Natural killer cell (primary cell): Measurements from ENCODE around the gene DDX10. TPM values are rescaled to one million over a fixed set of nuclear protein-coding genes. Genes with fewer than 3 reads are reported as not detected.

Source experiments
- ATAC-seq, 3 donors: fragments of 150-1000 bp in 2 of 3; fragments of 200-7000 bp in 1 of 3; cut with Tn5 transposase; 1 replicate in 1 of 3; 2 replicates in 2 of 3; pipeline ENCODE4 v1.10.0; 2021; ENCODE audit warnings: mild to moderate bottlenecking in 2 of 3, moderate library complexity in 2 of 3
- DNase-seq, 2 donors: peaks; one replicate each; pipeline versions ENCODE4 v3.0.0 to v3.0.0-alpha.2; 2013 to 2021; ENCODE audit warnings: mixed read lengths in 1 of 2
- H3K27ac ChIP-seq: one replicate; pipeline ENCODE4 v1.5.1; 2013; ENCODE audit warnings: mild to moderate bottlenecking, low read length
- H3K27me3 ChIP-seq: one replicate; pipeline ENCODE4 v1.6.1; 2013; ENCODE audit warnings: low read length; ENCODE audit not compliant: control insufficient read depth, insufficient read depth
- H3K36me3 ChIP-seq: one replicate; pipeline ENCODE4 v1.6.1; 2013; ENCODE audit warnings: low read length; ENCODE audit not compliant: control insufficient read depth, insufficient read depth
- H3K4me1 ChIP-seq: one replicate; pipeline ENCODE4 v1.6.1; 2013; ENCODE audit warnings: low read length; ENCODE audit not compliant: control insufficient read depth, insufficient read depth
- H3K4me3 ChIP-seq: one replicate; pipeline ENCODE4 v1.5.1; 2013; ENCODE audit warnings: low read length
- H3K9me3 ChIP-seq: one replicate; pipeline ENCODE4 v1.6.1; 2013; ENCODE audit warnings: low read length; ENCODE audit not compliant: control insufficient read depth, insufficient read depth
- H3K27ac Mint-ChIP-seq, 2 donors: one replicate each; pipeline ENCODE4 v1.8.0; 2022; ENCODE audit warnings: mild to moderate bottlenecking in 2 of 2, mixed read lengths in 2 of 2, moderate library complexity in 1 of 2
- H3K27me3 Mint-ChIP-seq, 2 donors: one replicate each; pipeline ENCODE4 v1.8.0; 2022; ENCODE audit warnings: low read depth in 2 of 2, mixed read lengths in 2 of 2
- H3K36me3 Mint-ChIP-seq: one replicate; pipeline ENCODE4 v1.8.0; 2022; ENCODE audit warnings: mixed read lengths
- H3K4me1 Mint-ChIP-seq, 2 donors: one replicate each; pipeline ENCODE4 v1.8.0; 2022; ENCODE audit warnings: mixed read lengths in 2 of 2
- H3K4me3 Mint-ChIP-seq: one replicate; pipeline ENCODE4 v1.8.0; 2022; ENCODE audit warnings: mild to moderate bottlenecking, moderate library complexity, mixed read lengths
- H3K9me3 Mint-ChIP-seq, 2 donors: one replicate each; pipeline ENCODE4 v1.8.0; 2022; ENCODE audit warnings: mixed read lengths in 2 of 2
- CTCF ChIP-seq: fragments of 200-600 bp; IDR thresholded peaks from one replicate; pipeline ENCODE4 v1.8.0; 2022; ENCODE audit warnings: antibody characterized with exemption
- WGBS: methylation state at CpG from one replicate; pipeline ENCODE4 v1.1.7; 2013; ENCODE audit warnings: missing lambda C conversion rate; ENCODE audit not compliant: insufficient coverage; 5-methylcytosine and 5-hydroxymethylcytosine counted together
- intact Hi-C: fragments of 100-400 bp; cut with micrococcal nuclease; formaldehyde crosslinking; loops from one replicate; pipeline ENCODE4 v1.14.2; 2022
- total RNA-seq, 4 donors: library from RNA; stranded (reverse); fragments of 120-200 nt in 1 of 4; gene quantifications; one replicate each; pipeline versions ENCODE4 v1.2.3 to v1.2.4, GENCODE V29; 2013 to 2022

The DDX10 gene
- total RNA-seq, 3 donors from 2014 or later (not counting 1 experiment from before 2014, with no cell fraction given) = 23.4 to 30.9 (median 24.9) TPM

DNA sequence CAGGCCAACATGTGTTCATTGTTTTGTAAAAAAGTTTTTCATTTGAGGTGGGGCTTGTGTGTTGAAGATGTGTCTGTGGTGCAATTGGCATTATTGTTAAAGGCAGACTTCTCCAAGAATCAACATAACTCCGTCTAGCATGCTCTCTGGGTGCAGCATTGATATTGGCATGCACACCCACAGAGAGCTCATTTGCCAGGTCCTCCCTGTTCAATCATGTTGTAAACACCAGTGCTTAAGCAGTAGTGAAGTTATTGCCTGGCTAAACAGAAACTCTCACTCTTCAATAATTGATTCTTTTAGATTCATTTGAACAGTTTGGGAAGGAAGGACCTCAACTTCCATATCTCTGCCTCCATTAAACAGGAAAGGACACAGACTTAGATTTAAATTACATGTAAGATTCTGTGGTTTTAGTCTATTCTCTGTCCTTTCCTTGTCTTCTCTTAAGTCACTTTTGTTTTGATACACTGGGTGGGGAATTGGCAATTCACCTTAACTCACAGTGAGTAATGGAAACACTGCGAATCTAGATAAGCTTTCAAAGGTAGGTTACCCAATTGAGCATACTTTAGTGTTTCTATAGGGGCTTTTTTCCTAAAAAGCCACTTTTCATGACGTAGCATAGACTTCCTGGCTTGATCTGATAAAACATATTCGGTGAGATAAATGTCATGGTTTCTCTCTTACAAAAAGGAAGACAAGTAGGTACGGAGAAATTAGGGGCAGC, 40.5 kb upstream of the DDX10 start:
- no peak overlapping the region for H3K4me3 Mint-ChIP-seq
- Histone ChIP-seq H3K27ac (no peak overlapping the region), H3K36me3 (no peaks in the 10 kb centered on the region), H3K27me3 (peaks cover 2% of the 10 kb centered on the region), H3K4me3 (no peak overlapping the region), H3K9me3 (no peaks in the 10 kb centered on the region), H3K4me1 (no peaks in the 10 kb centered on the region)
- intact Hi-C loops = no loop called here
- no peak for TF ChIP-seq CTCF
- peaks cover 0 to 6% of the 10 kb centered on the region in 2 donors for H3K4me1 Mint-ChIP-seq
- ATAC-seq (no peak), DNase-seq (peak in 1 of 2 donors; percentile 8)
- no peaks in the 10 kb centered on the region for H3K9me3 Mint-ChIP-seq
- H3K27ac Mint-ChIP-seq = no peak overlapping the region
- H3K27me3 Mint-ChIP-seq = peaks cover 22 to 34% of the 10 kb centered on the region in 2 donors
- H3K36me3 Mint-ChIP-seq = no peaks in the 10 kb centered on the region
- WGBS = 72% methylated on average over 5 of the region's 5 CpGs

GRCh38 chr11:108628326-108628725, 36.5 kb upstream of the DDX10 start:
- H3K9me3 Mint-ChIP-seq = no peaks in the 10 kb centered on the region
- no peaks in the 10 kb centered on the region for H3K4me1 ChIP-seq
- 92% methylated on average over 10 of the region's 10 CpGs for WGBS
- no peak for DNase-seq
- H3K27me3 ChIP-seq = peaks cover 2% of the 10 kb centered on the region
- H3K27ac ChIP-seq = no peak overlapping the region
- no peaks in the 10 kb centered on the region for H3K9me3 ChIP-seq
- H3K4me3 Mint-ChIP-seq = no peak overlapping the region
- H3K27ac Mint-ChIP-seq = no peak overlapping the region
- H3K36me3 Mint-ChIP-seq = no peaks in the 10 kb centered on the region
- no peaks in the 10 kb centered on the region for H3K36me3 ChIP-seq
- no peak for TF ChIP-seq CTCF
- intact Hi-C loops = no loop called here
- H3K27me3 Mint-ChIP-seq = peaks cover 22 to 44% of the 10 kb centered on the region in 2 donors
- H3K4me1 Mint-ChIP-seq = peaks cover 0 to 6% of the 10 kb centered on the region in 2 donors
- no peak for ATAC-seq
- H3K4me3 ChIP-seq = no peak overlapping the region

DNA sequence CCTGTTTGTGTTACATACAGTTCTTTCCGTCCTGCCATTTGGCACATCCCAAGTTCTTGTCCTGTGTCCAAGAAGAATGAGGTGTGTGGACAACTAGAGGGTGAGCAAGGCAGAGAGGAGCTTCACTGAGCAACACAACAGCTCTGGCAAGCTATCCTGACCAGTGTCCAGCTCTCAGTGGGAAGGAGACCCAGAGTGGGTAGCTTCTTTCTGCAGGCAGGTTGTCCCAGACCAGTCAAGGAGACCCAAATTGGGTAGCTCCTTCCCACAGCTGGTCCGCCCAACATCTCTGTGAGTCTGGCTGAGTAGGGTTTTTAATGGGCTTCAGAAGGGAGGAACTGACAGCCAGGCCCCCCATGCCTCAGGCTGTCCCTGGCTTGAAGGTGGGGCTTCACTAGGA, 36.1 kb upstream of the DDX10 start:
- DNase-seq (no peak), ATAC-seq (no peak)
- no peaks in the 10 kb centered on the region for H3K9me3 ChIP-seq
- Mint-ChIP-seq H3K27me3 (peaks cover 22 to 45% of the 10 kb centered on the region in 2 donors), H3K4me3 (no peak overlapping the region), H3K36me3 (no peaks in the 10 kb centered on the region), H3K9me3 (no peaks in the 10 kb centered on the region), H3K27ac (no peak overlapping the region), H3K4me1 (peaks cover 0 to 6% of the 10 kb centered on the region in 2 donors)
- intact Hi-C loops = no loop called here
- 96% methylated on average over 2 of the region's 2 CpGs for WGBS
- no peak overlapping the region for H3K27ac ChIP-seq
- peaks cover 2% of the 10 kb centered on the region for H3K27me3 ChIP-seq
- no peak for TF ChIP-seq CTCF
- no peaks in the 10 kb centered on the region for H3K4me1 ChIP-seq
- H3K36me3 ChIP-seq = no peaks in the 10 kb centered on the region
- no peak overlapping the region for H3K4me3 ChIP-seq

- DNase-seq = no peak
- H3K4me1 ChIP-seq = no peaks in the 10 kb centered on the region
- no peaks in the 10 kb centered on the region for H3K36me3 ChIP-seq
- Mint-ChIP-seq H3K9me3 (no peaks in the 10 kb centered on the region), H3K27me3 (peaks cover 23 to 46% of the 10 kb centered on the region in 2 donors), H3K27ac (no peak overlapping the region), H3K36me3 (no peaks in the 10 kb centered on the region), H3K4me3 (no peak overlapping the region), H3K4me1 (peaks cover 0 to 6% of the 10 kb centered on the region in 2 donors)
- no peak overlapping the region for H3K4me3 ChIP-seq
- no peak for TF ChIP-seq CTCF
- 78% methylated on average over 3 of the region's 3 CpGs for WGBS
- peaks cover 2% of the 10 kb centered on the region for H3K27me3 ChIP-seq
- no peak for ATAC-seq
- no peaks in the 10 kb centered on the region for H3K9me3 ChIP-seq
- intact Hi-C loops = no loop called here
- no peak overlapping the region for H3K27ac ChIP-seq
These were observed 35.6 kb upstream of the DDX10 start for GRCh38 chr11:108629274-108629673.
